Activated naive CD8-positive, alpha-beta T cell treated with anti-CD3 and anti-CD28 coated beads, Interleukin-2, amount 50 U/mL, for 24 hours (primary cell): ENCODE data around the gene RAB39B.
"Not testable (repeated sequence)": the region's sequence is repeated elsewhere in the genome, so short reads cannot be mapped to it uniquely, and the experiment has no call there.

Source experiments
- ATAC-seq: fragments of 150-1000 bp; cut with Tn5 transposase; one replicate; pipeline ENCODE4 v1.10.0; 2021
- DNase-seq: peaks from one replicate; pipeline ENCODE4 v3.0.0; 2021
- H3K27ac Mint-ChIP-seq: one replicate; pipeline ENCODE4 v1.8.0; 2021; ENCODE audit warnings: mild to moderate bottlenecking, mixed read lengths
- H3K27me3 Mint-ChIP-seq: one replicate; pipeline ENCODE4 v1.8.0; 2021; ENCODE audit warnings: mixed read lengths
- H3K36me3 Mint-ChIP-seq: one replicate; pipeline ENCODE4 v1.8.0; 2021; ENCODE audit warnings: low read depth, mixed read lengths
- H3K4me1 Mint-ChIP-seq: one replicate; pipeline ENCODE4 v1.8.0; 2021; ENCODE audit warnings: mixed read lengths
- H3K4me3 Mint-ChIP-seq: one replicate; pipeline ENCODE4 v1.8.0; 2021; ENCODE audit warnings: mild to moderate bottlenecking, moderate library complexity, mixed read lengths
- H3K9me3 Mint-ChIP-seq: one replicate; pipeline ENCODE4 v1.8.0; 2021; ENCODE audit warnings: mixed read lengths

The RAB39B gene, protein sequence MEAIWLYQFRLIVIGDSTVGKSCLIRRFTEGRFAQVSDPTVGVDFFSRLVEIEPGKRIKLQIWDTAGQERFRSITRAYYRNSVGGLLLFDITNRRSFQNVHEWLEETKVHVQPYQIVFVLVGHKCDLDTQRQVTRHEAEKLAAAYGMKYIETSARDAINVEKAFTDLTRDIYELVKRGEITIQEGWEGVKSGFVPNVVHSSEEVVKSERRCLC

DNA sequence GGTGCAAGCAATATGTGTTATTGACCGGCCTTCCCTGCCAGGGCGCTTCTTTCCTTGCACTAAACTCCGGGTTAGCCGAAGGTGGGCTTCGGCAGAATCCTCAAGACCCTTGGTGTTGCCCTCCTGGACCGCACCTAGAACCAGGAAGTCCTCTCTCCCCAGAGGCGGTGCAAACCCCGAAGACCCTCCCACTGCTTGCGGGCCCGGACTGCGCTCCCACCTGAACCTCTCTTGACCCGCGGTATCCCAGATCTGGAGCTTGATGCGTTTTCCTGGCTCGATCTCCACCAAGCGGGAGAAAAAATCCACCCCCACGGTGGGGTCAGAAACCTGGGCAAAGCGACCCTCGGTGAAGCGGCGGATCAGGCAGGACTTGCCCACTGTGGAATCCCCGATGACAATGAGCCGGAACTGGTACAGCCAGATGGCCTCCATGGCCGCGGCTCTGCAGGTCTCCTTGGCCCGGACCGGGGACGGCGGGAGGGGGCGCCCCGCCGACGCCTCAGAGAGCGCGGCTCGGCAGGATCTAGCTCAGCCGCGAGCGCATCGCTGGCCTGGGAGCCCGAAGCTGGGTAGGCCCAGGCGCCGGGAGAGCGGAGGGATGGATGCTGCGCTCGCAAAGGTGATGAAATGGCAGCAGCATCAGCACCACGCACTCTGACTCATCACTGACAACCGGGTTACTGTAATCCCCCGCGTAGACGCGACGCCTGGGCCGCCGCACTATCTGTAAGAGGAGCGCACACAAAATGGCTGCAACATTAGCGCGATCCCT lies at the start of gene RAB39B:
RAB39B (minus strand) TSS at position 638 of the 775 bp plus-strand sequence; CDS start at position 435, 203 bp downstream.
- H3K27me3 Mint-ChIP-seq: no peaks in the 10 kb centered on the region
- peaks cover 17% of the 10 kb centered on the region for H3K4me1 Mint-ChIP-seq
- H3K27ac Mint-ChIP-seq: peak within 1 kb of the TSS; percentile 88
- peak; percentile 99 for ATAC-seq
- H3K9me3 Mint-ChIP-seq: no peaks in the 10 kb centered on the region
- H3K4me3 Mint-ChIP-seq: peak within 1 kb of the TSS; percentile 86
- peak; percentile 67 for DNase-seq
- peaks cover 9% of the 10 kb centered on the region for H3K36me3 Mint-ChIP-seq

DNA sequence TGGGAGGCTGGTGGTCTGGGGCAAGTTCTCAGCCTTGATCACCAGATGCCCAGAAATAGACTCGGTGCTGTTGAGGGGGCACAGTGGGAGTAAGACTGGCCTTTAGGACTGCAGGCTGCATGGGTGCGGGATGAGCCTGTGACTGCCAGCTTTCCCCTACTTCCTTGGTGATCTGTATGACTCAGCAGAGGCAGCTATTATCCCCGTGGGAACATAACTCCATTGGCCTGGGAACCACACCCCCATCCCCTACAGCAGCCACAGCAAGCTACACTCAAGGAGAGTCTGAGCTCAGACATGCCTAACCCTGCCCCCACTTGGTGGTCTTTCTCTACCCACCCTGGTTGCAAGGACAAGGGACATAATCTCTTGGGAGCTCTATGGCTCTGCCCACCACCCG lies 49.5 kb upstream of the RAB39B start:
- DNase-seq (no peak), ATAC-seq (no peak)
- H3K4me1 Mint-ChIP-seq: no peaks in the 10 kb centered on the region
- no peak overlapping the region for H3K27ac Mint-ChIP-seq
- H3K4me3 Mint-ChIP-seq: no peak overlapping the region
- H3K36me3 Mint-ChIP-seq: no peaks in the 10 kb centered on the region
- H3K9me3 Mint-ChIP-seq: no peaks in the 10 kb centered on the region
- no peaks in the 10 kb centered on the region for H3K27me3 Mint-ChIP-seq

DNA sequence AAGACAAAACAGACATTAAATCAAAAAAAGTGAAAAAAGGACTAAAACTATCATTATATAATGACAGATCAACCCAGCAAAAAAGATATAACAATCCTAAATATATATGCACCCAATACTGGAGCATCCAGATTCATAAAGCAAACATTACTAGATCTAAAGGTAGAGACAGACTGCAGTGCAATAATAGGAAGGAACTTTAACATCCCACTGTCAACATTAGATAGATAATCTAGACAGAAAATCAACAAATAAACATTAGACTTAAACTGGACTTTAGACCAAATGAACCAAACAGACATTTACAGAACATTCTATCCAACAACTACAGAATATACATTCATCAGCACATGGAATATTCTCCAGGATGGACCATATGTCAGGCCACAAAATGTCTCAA lies 29.5 kb upstream of the RAB39B start:
- Mint-ChIP-seq H3K9me3 (peaks cover 4% of the 10 kb centered on the region), H3K27ac (no peak overlapping the region), H3K4me3 (no peak overlapping the region), H3K36me3 (no peaks in the 10 kb centered on the region), H3K4me1 (no peaks in the 10 kb centered on the region), H3K27me3 (no peaks in the 10 kb centered on the region)
- no peak for ATAC-seq
- DNase-seq: no peak

DNA sequence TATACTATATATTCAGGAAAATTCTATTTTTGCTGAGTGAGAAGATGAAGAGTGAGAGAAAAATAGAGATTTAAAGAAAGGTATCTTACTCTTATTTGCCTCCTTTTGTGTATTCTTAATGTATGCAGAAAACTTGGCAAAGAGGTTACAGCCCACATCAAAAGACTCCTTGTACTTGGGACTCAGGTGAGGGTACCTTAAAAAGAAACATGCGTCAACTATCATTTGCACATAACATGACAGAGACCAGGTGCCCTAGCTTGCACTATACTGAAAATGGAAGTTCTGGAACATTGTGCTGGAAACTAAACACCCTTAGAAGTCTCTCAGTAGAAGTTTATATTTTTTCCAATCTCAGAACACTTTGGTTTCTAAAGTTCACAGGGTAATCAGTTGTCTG lies 15.6 kb upstream of the RAB39B start:
- H3K27ac Mint-ChIP-seq: no peak overlapping the region
- peaks cover 9% of the 10 kb centered on the region for H3K4me1 Mint-ChIP-seq
- H3K27me3 Mint-ChIP-seq: no peaks in the 10 kb centered on the region
- no peaks in the 10 kb centered on the region for H3K9me3 Mint-ChIP-seq
- no peak overlapping the region for H3K4me3 Mint-ChIP-seq
- no peak for ATAC-seq
- no peaks in the 10 kb centered on the region for H3K36me3 Mint-ChIP-seq
- DNase-seq: no peak

DNA sequence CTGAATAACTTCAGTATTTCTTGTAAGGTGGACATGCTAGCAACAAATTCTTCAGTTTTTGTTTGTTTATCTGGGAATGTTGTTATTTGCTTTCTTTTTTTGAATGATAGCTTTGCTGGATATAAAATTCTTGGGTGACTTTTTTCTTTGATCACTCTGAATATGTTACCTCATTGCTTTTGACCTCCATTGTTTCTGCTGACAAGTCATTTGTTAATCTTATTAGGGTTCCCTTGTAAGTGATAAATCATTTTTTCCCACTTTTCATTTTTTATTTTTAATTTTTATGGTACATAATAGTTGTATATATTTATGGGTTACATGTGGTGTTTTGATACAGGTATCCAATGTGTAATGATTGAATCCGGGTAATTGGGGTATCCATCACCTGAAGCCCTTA lies 6.7 kb upstream of the RAB39B start:
- peaks cover 4% of the 10 kb centered on the region for H3K9me3 Mint-ChIP-seq
- DNase-seq (no peak), ATAC-seq (no peak)
- no peak overlapping the region for H3K4me3 Mint-ChIP-seq
- H3K4me1 Mint-ChIP-seq: peaks cover 2% of the 10 kb centered on the region
- H3K27me3 Mint-ChIP-seq: no peaks in the 10 kb centered on the region
- H3K36me3 Mint-ChIP-seq: no peaks in the 10 kb centered on the region
- H3K27ac Mint-ChIP-seq: no peak overlapping the region

DNA sequence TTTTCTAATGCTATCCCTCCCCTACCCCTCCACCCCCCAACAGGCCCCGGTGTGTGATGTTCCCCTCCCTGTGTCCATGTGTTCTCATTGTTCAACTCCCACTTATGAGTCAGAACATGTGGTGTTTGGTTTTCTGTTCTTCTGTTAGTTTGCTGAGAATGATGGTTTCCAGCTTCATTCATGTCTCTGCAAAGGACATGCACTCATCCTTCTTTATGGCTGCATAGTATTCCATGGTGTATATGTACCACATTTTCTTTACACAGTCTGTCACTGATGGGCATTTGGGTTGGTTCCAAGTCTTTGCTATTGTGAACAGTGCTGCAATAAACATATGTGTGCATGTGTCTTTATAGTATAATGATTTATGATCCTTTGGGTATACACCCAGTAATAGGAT lies 3.7 kb upstream of the RAB39B start:
- not testable (repeated sequence) for DNase-seq, H3K27ac Mint-ChIP-seq, ATAC-seq, H3K9me3 Mint-ChIP-seq, H3K4me1 Mint-ChIP-seq, H3K4me3 Mint-ChIP-seq, H3K27me3 Mint-ChIP-seq, H3K36me3 Mint-ChIP-seq

DNA sequence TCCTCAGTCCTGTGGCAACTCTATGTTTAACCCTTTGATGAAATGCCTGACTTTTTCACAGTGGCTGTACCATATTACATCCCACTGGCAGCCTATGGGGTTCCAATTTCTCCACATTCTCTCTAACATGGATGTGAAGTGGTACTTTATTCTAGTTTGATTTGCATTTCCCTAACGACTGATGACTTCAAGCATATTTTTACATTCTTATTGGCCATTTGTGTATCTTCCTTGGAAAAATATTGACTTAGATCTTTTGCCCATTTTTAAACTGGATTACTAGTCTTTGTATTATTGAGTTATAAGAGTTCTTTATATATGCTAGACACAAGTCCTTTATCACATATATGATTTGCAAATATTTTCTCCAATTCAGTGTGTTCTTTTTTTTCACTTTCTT lies 2.1 kb upstream of the RAB39B start:
- Mint-ChIP-seq H3K27ac (no peak overlapping the region), H3K4me1 (peaks cover 13% of the 10 kb centered on the region), H3K9me3 (peaks cover 2% of the 10 kb centered on the region), H3K27me3 (no peaks in the 10 kb centered on the region), H3K36me3 (no peaks in the 10 kb centered on the region), H3K4me3 (no peak overlapping the region)
- ATAC-seq (no peak), DNase-seq (no peak)

DNA sequence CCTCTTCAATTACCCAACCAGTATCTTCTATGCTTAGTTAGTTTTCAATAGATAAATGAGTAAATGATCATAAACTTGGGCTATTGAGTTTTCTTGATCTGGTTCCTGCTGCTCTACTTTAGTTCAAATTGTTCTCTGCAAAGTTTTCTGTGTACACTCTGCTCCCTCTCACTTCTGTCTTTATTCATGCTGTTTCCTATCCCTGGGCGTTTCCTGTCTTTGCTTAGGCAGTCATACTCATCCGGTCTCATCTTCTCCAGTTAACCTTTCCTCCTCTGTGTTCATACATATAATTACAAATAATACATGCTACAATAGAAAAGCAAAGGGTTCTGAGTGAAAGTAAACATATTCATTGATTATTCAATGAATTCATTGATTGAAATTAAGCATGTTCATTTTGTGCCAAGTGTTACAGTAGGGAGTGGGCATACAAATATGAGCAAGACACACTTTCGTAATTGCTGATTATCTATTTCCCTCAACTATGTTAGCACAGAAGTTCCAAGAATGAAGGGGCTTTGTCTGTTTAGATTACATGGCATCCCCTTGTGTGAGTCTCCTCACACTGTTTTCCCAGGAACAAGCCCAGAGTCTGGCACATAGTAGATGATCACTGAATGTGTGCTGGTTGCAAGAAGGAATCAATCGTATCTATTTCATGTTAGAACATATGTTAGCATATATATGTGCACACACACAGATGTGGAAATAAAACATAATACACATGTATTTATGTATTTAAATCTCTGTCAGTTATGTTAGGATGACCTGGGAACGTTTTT lies 1.1 kb downstream of the RAB39B start:
- peak overlapping the region; percentile 88 for H3K27ac Mint-ChIP-seq
- H3K9me3 Mint-ChIP-seq: no peaks in the 10 kb centered on the region
- peaks cover 9% of the 10 kb centered on the region for H3K36me3 Mint-ChIP-seq
- H3K4me3 Mint-ChIP-seq: peak overlapping the region; percentile 86
- peaks cover 15% of the 10 kb centered on the region for H3K4me1 Mint-ChIP-seq
- ATAC-seq: peak; percentile 38
- H3K27me3 Mint-ChIP-seq: no peaks in the 10 kb centered on the region
- no peak for DNase-seq

DNA sequence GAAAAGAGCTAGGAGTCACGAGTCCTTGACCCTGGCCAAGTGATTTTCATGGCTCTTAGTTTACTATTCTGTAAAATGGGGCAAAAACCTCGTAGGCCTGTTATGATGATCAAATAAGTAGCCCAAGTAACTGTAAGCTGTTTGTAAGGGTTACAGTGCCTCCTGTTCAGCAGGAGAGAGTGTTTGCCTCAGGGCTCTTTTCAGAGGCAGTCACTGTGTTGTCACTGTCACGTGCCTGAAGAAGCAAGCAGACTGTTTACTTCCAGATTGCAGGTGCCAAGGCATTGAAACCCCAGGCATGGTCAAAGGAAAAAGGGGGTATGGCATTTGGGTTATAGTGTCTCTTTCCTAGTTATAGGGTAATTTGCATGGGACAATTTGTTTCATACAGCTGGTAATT lies 4.5 kb downstream of the RAB39B start:
- Mint-ChIP-seq H3K9me3 (no peaks in the 10 kb centered on the region), H3K36me3 (peaks cover 9% of the 10 kb centered on the region), H3K27ac (no peak overlapping the region), H3K4me1 (peaks cover 15% of the 10 kb centered on the region), H3K4me3 (no peak overlapping the region), H3K27me3 (no peaks in the 10 kb centered on the region)
- DNase-seq (no peak), ATAC-seq (no peak)

DNA sequence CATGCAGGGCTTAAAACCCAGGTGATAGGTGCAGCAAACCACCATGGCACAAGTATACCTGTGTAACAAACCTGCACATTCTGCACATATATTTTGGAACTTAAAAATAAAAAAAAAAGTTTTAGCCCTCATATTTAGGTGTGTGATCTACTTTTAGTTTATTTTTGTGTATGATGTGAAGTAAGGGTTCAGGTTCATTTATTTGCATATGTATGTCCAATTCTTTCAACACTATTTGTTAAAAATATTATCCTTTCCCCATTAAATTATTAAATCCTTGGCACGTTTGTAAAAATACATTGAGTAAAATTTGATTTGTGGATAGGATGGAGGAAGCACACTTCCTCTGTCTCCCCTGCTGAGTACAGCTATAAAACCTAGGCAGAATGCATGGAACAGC lies 12.9 kb downstream of the RAB39B start:
- ATAC-seq: no peak
- H3K27ac Mint-ChIP-seq: no peak overlapping the region
- no peaks in the 10 kb centered on the region for H3K27me3 Mint-ChIP-seq
- no peak for DNase-seq
- peaks cover 7% of the 10 kb centered on the region for H3K4me1 Mint-ChIP-seq
- H3K9me3 Mint-ChIP-seq: no peaks in the 10 kb centered on the region
- peaks cover 3% of the 10 kb centered on the region for H3K36me3 Mint-ChIP-seq
- H3K4me3 Mint-ChIP-seq: no peak overlapping the region

DNA sequence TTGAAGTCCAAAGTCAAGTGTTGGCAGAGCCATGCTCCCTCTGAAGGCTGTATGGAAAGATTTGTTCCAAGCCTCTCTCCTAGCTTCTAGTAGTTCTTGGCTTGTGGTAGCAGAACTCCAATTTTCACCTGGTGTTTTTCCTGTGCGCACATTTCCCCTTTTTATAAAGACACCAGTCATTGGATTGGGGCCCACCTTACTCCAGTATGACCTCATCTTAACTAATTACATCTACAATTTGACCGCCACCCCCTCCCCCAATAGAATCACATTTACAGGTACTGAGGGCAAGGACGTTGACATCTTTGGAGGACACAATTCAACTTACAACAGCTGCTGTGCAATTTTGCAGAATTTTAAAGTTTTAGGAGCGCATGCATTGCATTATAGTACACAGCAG lies 16.8 kb downstream of the RAB39B start:
- DNase-seq (no peak), ATAC-seq (no peak)
- Mint-ChIP-seq H3K27me3 (no peaks in the 10 kb centered on the region), H3K9me3 (no peaks in the 10 kb centered on the region), H3K4me3 (no peak overlapping the region), H3K27ac (no peak overlapping the region), H3K36me3 (peaks cover 3% of the 10 kb centered on the region), H3K4me1 (peaks cover 7% of the 10 kb centered on the region)

DNA sequence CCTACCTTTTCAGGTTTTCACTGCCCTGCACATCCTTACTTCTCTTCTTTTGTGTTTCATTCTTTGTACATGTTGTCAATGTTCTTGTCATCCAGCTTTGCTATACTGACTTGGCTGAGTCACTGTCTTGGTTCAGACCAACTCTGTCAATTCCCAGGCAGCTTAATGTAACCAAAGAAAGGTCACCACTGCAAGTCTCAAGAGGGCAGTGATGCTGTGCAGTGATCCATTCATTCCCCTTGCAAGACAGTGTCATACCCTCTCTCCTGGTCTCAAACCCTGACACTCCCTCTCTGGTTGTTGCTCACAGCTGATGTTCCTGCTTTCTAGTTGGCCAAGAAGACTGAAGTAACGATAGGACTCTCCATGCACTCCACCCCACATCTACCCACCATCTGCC lies 17.5 kb downstream of the RAB39B start:
- Mint-ChIP-seq H3K4me3 (no peak overlapping the region), H3K4me1 (peaks cover 7% of the 10 kb centered on the region), H3K9me3 (no peaks in the 10 kb centered on the region), H3K27ac (no peak overlapping the region), H3K27me3 (no peaks in the 10 kb centered on the region), H3K36me3 (peaks cover 3% of the 10 kb centered on the region)
- ATAC-seq (peak; percentile 52), DNase-seq (no peak)

DNA sequence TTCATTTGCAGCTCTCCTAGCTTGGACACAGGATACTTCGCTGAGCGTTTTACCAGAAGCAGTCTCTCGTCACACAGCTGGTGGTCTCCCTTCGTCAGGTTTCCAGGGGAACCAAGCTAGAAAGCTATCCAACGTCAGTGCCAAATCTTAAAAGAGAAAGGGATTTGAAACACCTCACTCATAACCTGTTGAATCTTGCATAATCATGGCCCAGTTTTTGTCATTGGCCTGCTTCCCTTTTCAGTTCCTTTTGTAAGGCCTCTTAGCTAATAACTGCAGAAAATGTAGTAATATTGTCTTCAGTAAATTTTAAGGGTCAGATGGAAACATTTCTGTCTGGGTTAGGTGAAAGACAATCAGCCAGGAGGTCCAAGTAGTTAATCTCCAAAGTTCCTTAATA lies 22.0 kb downstream of the RAB39B start:
- H3K36me3 Mint-ChIP-seq: peaks cover 12% of the 10 kb centered on the region
- no peak for ATAC-seq
- no peaks in the 10 kb centered on the region for H3K9me3 Mint-ChIP-seq
- H3K27me3 Mint-ChIP-seq: no peaks in the 10 kb centered on the region
- H3K4me1 Mint-ChIP-seq: peaks cover 6% of the 10 kb centered on the region
- H3K4me3 Mint-ChIP-seq: no peak overlapping the region
- H3K27ac Mint-ChIP-seq: no peak overlapping the region
- no peak for DNase-seq

DNA sequence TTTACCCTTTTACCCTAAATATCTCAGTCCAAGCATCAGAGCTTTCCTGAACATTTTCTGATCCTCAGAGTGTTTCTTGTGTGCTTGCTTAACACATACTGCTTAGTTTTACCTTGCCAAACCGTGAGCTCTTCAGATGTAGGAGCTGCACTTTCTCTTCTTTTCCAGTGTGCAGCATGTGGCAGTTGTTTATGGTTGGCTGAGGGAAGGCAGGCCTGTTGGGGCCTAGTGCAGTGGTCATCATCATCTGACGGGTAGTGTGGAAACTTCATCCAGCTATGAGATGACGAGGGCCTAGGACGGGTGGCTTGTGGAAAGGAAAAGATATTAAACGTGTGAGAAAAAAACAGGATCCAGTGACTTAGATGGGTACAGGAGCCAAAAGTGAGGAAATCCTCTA lies 26.6 kb downstream of the RAB39B start:
- Mint-ChIP-seq H3K27ac (no peak overlapping the region), H3K4me3 (no peak overlapping the region), H3K9me3 (no peaks in the 10 kb centered on the region), H3K4me1 (peaks cover 2% of the 10 kb centered on the region), H3K36me3 (peaks cover 20% of the 10 kb centered on the region), H3K27me3 (no peaks in the 10 kb centered on the region)
- DNase-seq (no peak), ATAC-seq (no peak)

DNA sequence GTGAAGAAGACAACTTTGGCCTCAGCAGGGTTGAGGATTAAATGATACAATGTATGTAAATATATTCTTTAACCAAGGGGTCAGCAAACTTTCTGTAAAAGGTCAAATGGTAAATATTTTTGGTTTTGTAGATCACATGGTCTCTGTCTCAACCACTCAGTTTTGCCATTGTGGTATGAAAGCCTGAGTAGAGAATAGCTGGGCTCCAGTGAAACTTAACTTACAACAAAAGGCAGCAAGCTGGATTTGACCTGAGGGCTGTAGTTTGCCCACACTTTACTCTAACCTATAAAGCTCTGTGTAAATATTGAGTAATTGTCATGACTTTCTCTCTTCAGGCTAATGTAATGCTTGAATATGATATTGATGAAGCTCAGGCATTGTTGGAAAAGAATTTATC lies 28.4 kb downstream of the RAB39B start:
- Mint-ChIP-seq H3K4me3 (no peak overlapping the region), H3K9me3 (no peaks in the 10 kb centered on the region), H3K27ac (no peak overlapping the region), H3K27me3 (no peaks in the 10 kb centered on the region), H3K36me3 (peaks cover 29% of the 10 kb centered on the region), H3K4me1 (peaks cover 6% of the 10 kb centered on the region)
- no peak for DNase-seq
- no peak for ATAC-seq
